HepG2 (cell line): ENCODE results near the gene VSTM4. TPM values are rescaled to one million over a fixed set of nuclear protein-coding genes. Genes with fewer than 3 reads are reported as not detected.

Experiments used
- ATAC-seq: fragments of 200-7000 bp; cut with Tn5 transposase; 3 replicates; pipeline ENCODE4 v1.9.1; 2020; ENCODE audit warnings: mild to moderate bottlenecking, moderate library complexity
- BruUV-seq: library from RNA; stranded (reverse); fragments of 400-500 nt; replicated peaks from 2 replicates; lab custom pipeline; 2021; lab: Mats Ljungman, UMichigan
- CTCF ChIA-PET: fragments of 300-600 bp; formaldehyde crosslinking; extraction: SDS; loops from one replicate; lab custom pipeline; 2021; ENCODE audit warnings: low total read pairs, inconsistent platforms, low intra/inter-chr PET ratio; lab: Yijun Ruan, JAX
- POLR2A ChIA-PET: fragments of 350-600 bp; sonication (Branson Sonifier 250); formaldehyde crosslinking; loops from one replicate; lab custom pipeline; 2020; ENCODE audit warnings: antibody characterized with exemption, inconsistent platforms; lab: Yijun Ruan, JAX
- DNase-seq: peaks from one replicate; pipeline ENCODE4 v3.0.0-alpha.2; 2015; ENCODE audit warnings: low spot score
- FAIRE-seq: peaks from 3 replicates; lab custom pipeline; 2011; peaks lifted over from hg19 to GRCh38; lab: Jason Lieb, UNC
- H2AFZ ChIP-seq: one replicate; pipeline ENCODE4 v1.6.1; 2011; ENCODE audit warnings: low read length, inconsistent platforms
- H3K27ac ChIP-seq: fragments of 300-600 bp; 3 replicates; pipeline ENCODE4 v1.8.0; 2011; ENCODE audit warnings: mixed run types, mild to moderate bottlenecking, mixed read lengths, low read length, inconsistent platforms; ENCODE audit not compliant: insufficient read depth; ENCODE audit errors: extremely low read length
- H3K27me3 ChIP-seq, 2 experiments: fragments of 200-600 bp in 1 of 2; 2 replicates in 1 of 2; 3 replicates in 1 of 2; pipeline versions ENCODE4 v1.6.0 to v1.8.0; 2011; ENCODE audit warnings: low read length in 2 of 2, mild to moderate bottlenecking in 2 of 2, moderate library complexity in 2 of 2, inconsistent platforms in 1 of 2; ENCODE audit not compliant: insufficient read depth in 2 of 2, control insufficient read depth in 1 of 2
- H3K36me3 ChIP-seq, 2 experiments: fragments of 200-600 bp in 1 of 2; replicated peaks in 1 of 2; 2 replicates in 1 of 2; 3 replicates in 1 of 2; pipeline versions ENCODE4 v1.5.1 to v1.8.0; 2011; ENCODE audit warnings: low read length in 2 of 2, inconsistent platforms in 1 of 2; ENCODE audit not compliant: insufficient read depth in 2 of 2, control insufficient read depth in 1 of 2
- H3K4me1 ChIP-seq: 2 replicates; pipeline ENCODE4 v1.5.1; 2012; ENCODE audit warnings: low read length, inconsistent platforms; ENCODE audit not compliant: insufficient read depth
- H3K4me2 ChIP-seq: 2 replicates; pipeline ENCODE4 v1.6.0; 2011; ENCODE audit warnings: low read depth, low read length, inconsistent platforms
- H3K4me3 ChIP-seq, 3 experiments: fragments of 200-600 bp in 1 of 3; sonication (generic), shearing (Covaris generic) in 1 of 3; replicated peaks in 1 of 3; 2 replicates each; pipeline ENCODE4 v1.5.1; 2011 to 2016; ENCODE audit warnings: low read length in 3 of 3, inconsistent platforms in 2 of 3, low read depth in 2 of 3, mild to moderate bottlenecking in 2 of 3, control low read depth in 1 of 3, mixed read lengths in 1 of 3; ENCODE audit not compliant: insufficient read depth in 1 of 3
- H3K79me2 ChIP-seq: one replicate; pipeline ENCODE4 v1.6.1; 2011; ENCODE audit warnings: low read length, inconsistent platforms; ENCODE audit not compliant: insufficient read depth
- H3K9ac ChIP-seq: 2 replicates; pipeline ENCODE4 v1.6.0; 2011; ENCODE audit warnings: mild to moderate bottlenecking, low read depth, low read length, inconsistent platforms; ENCODE audit not compliant: insufficient read depth
- H3K9me3 ChIP-seq: 2 replicates; pipeline ENCODE4 v1.5.1; 2012; ENCODE audit warnings: mild to moderate bottlenecking, low read length
- H4K20me1 ChIP-seq: 2 replicates; pipeline ENCODE4 v1.6.0; 2011; ENCODE audit warnings: inconsistent platforms, mild to moderate bottlenecking, low read length, moderate library complexity; ENCODE audit not compliant: insufficient read depth
- AKAP8 ChIP-seq: sonication (generic); formaldehyde crosslinking; IDR thresholded peaks from 2 replicates; pipeline ENCODE4 v1.5.1; 2020; ENCODE audit warnings: mild to moderate bottlenecking, missing genetic modification reagents
- BRD4 ChIP-seq: sonication (generic); formaldehyde crosslinking; IDR thresholded peaks from 2 replicates; pipeline ENCODE4 v1.4.0; 2020; ENCODE audit warnings: missing genetic modification reagents
- CHD2 ChIP-seq: IDR thresholded peaks from 2 replicates; pipeline ENCODE4 v1.6.1; 2011; ENCODE audit warnings: low read depth, low read length, improper control_type of control experiment
- ESRRA ChIP-seq: sonication (generic); formaldehyde crosslinking; IDR thresholded peaks from 2 replicates; pipeline ENCODE4 v1.5.1; 2020; ENCODE audit warnings: mild to moderate bottlenecking, low read depth, missing genetic modification reagents
- FOXP1 ChIP-seq, 2 experiments: fragments of 450-650 bp in 1 of 2; IDR thresholded peaks; 2 replicates each; pipeline ENCODE4 v1.6.1; 2017 to 2018; ENCODE audit warnings: antibody characterized with exemption in 1 of 2
- HMGXB4 ChIP-seq, 2 experiments: sonication (generic) in 1 of 2; formaldehyde crosslinking in 1 of 2; IDR thresholded peaks; 2 replicates each; pipeline versions ENCODE4 v1.4.0 to v1.6.1; 2018 to 2020; ENCODE audit warnings: missing genetic modification reagents in 2 of 2, borderline replicate concordance in 1 of 2, low read depth in 1 of 2, mild to moderate bottlenecking in 1 of 2, missing biosample characterization in 1 of 2
- LRRFIP1 ChIP-seq: sonication (generic); formaldehyde crosslinking; conservative IDR thresholded peaks from 2 replicates; pipeline ENCODE4 v1.4.0; 2020; ENCODE audit warnings: missing genetic modification reagents
- MBNL3 ChIP-seq: fragments of 250-450 bp; sonication (Bioruptor Pico); conservative IDR thresholded peaks from 2 replicates; pipeline ENCODE4 v1.8.0; 2022; ENCODE audit warnings: mild to moderate bottlenecking, inconsistent platforms
- PATZ1 ChIP-seq: sonication (generic); formaldehyde crosslinking; IDR thresholded peaks from 2 replicates; pipeline ENCODE4 v1.4.0; 2020; ENCODE audit warnings: missing genetic modification reagents
- SMC3 ChIP-seq: IDR thresholded peaks from 2 replicates; pipeline ENCODE4 v1.6.1; 2011; ENCODE audit warnings: low read length, improper control_type of control experiment
- TCF7 ChIP-seq: sonication (generic); IDR thresholded peaks from 2 replicates; pipeline ENCODE4 v1.6.1; 2016; ENCODE audit warnings: antibody characterized with exemption, low read depth
- ZBTB1 ChIP-seq: sonication (generic); formaldehyde crosslinking; IDR thresholded peaks from 2 replicates; pipeline ENCODE4 v1.4.0; 2020; ENCODE audit warnings: missing genetic modification reagents, borderline replicate concordance
- ZBTB42 ChIP-seq: sonication (generic); formaldehyde crosslinking; IDR thresholded peaks from 2 replicates; pipeline ENCODE4 v1.5.0; 2020; ENCODE audit warnings: mild to moderate bottlenecking, missing genetic modification reagents
- ZNF362 ChIP-seq: sonication (generic); formaldehyde crosslinking; IDR thresholded peaks from 2 replicates; pipeline ENCODE4 v1.4.0; 2020; ENCODE audit warnings: missing genetic modification reagents, mild to moderate bottlenecking, borderline replicate concordance
- ZNF468 ChIP-seq: sonication (generic); formaldehyde crosslinking; IDR thresholded peaks from 2 replicates; pipeline ENCODE4 v1.8.0; 2022; ENCODE audit warnings: mild to moderate bottlenecking, moderate library complexity, missing genetic modification reagents
- WGBS: methylation state at CpG from one replicate; pipeline ENCODE4 v1.1.6; 2017; ENCODE audit warnings: low lambda C conversion rate; 5-methylcytosine and 5-hydroxymethylcytosine counted together
- in situ Hi-C: cut with HindIII; loops from 2 replicates; pipeline ENCODE4 v1.10.0; 2017; ENCODE audit warnings: low pct_unique_long_range_greater_than_20kb; ENCODE audit not compliant: extremely low pct_ligation_motif_present
- intact Hi-C: fragments of 100-400 bp; cut with micrococcal nuclease; formaldehyde crosslinking; loops from one replicate; pipeline ENCODE4 v1.10.0; 2022; ENCODE audit not compliant: unreplicated experiment
- polyA plus RNA-seq, 8 experiments: library from polyadenylated mRNA; depleted of rRNA in 3 of 8; stranded (reverse) in 7 of 8; unstranded in 1 of 8; fragments of >200 nt; fragmentation: Illumina TruSeq in 4 of 8; extraction: Trizol in 4 of 8; gene quantifications; 2 replicates each; pipeline versions ENCODE4 v1.2.1 to v1.2.3, GENCODE V29; 2011 to 2016; ENCODE audit warnings: low read depth in 4 of 8, missing spikeins in 1 of 8, mixed read lengths in 1 of 8; ENCODE audit not compliant: insufficient read depth in 1 of 8
- total RNA-seq, 5 experiments: library from RNA; depleted of rRNA; stranded (reverse); fragments of >200 nt; fragmentation: Illumina TruSeq; extraction: Trizol; gene quantifications; 2 replicates each; pipeline ENCODE4 v1.2.3, GENCODE V29; 2016; ENCODE audit warnings: low read depth in 1 of 5

The VSTM4 gene
- total and polyA plus RNA-seq, 2 of the 13 experiments (the other 11 are each of a cell fraction or from before 2014, with no cell fraction given): not detected

GRCh38 chr10:49129376-49129775 is 14.1 kb upstream of the VSTM4 start (continued):
- TF ChIP-seq HMGXB4 (CRISPR knock-in tag; IDR thresholded peaks at IDR 0.05; ENCODE audit: borderline replicate concordance in 1 of 2, low read depth in 1 of 2) (no peak), AKAP8 (CRISPR knock-in tag) (no peak), LRRFIP1 (no peak)

- no peak overlapping the region for H3K4me3 ChIP-seq
- TF ChIP-seq ESRRA (CRISPR knock-in tag) (no peak), MBNL3 (CRISPR knock-in tag) (no peak), PATZ1 (CRISPR knock-in tag) (no peak), BRD4 (CRISPR knock-in tag) (no peak), SMC3 (no peak), FOXP1 (IDR thresholded peaks at IDR 0.05) (no peak), FOXP1 (CRISPR knock-in tag; IDR thresholded peaks at IDR 0.05) (no peak), TCF7 (no peak), ZBTB1 (no peak), ZNF468 (CRISPR knock-in tag) (no peak), CHD2 (no peak), ZBTB42 (CRISPR knock-in tag) (no peak), ZNF362 (CRISPR knock-in tag) (no peak)
- no peaks in the 10 kb centered on the region for H3K4me1 ChIP-seq
- DNase-seq: no peak
- H4K20me1 ChIP-seq: no peaks in the 10 kb centered on the region
- no peaks in the 10 kb centered on the region for H3K9me3 ChIP-seq
- 26% methylated on average over 4 of the region's 4 CpGs for WGBS
- no peaks in the 10 kb centered on the region for H3K79me2 ChIP-seq
- H3K36me3 ChIP-seq: no peaks in the 10 kb centered on the region
- CTCF ChIA-PET: no interaction called here
- no peaks in the 10 kb centered on the region; a peak in 2 of 5 replicates for H3K27me3 ChIP-seq
- in situ Hi-C loops (no loop called here), intact Hi-C loops (no loop called here)
- H2AFZ ChIP-seq: no peak overlapping the region
- no peak for FAIRE-seq
- no TSS peak for BruUV-seq
- no peak overlapping the region for H3K4me2 ChIP-seq
- POLR2A ChIA-PET: no interaction called here
- no peak overlapping the region for H3K9ac ChIP-seq
- ATAC-seq: no peak
- no peak overlapping the region for H3K27ac ChIP-seq
Measured at GRCh38 chr10:49128854-49129253, 13.5 kb upstream of the VSTM4 start.
